ENCODE data around the gene ECEL1. TPM values are rescaled to one million over a fixed set of nuclear protein-coding genes. Genes with fewer than 3 reads are reported as not detected.
"Not testable (repeated sequence)": the region's sequence is repeated elsewhere in the genome, so short reads cannot be mapped to it uniquely, and the experiment has no call there.

Gene ECEL1
- total RNA-seq, 1 donor, result not detected

- no peak overlapping the region for H3K4me3 ChIP-seq (ENCODE audit: low read depth, low read length)
- no peak for TF ChIP-seq CTCF (IDR thresholded peaks at IDR 0.05; ENCODE audit: insufficient read depth, low read length)
- DNase-seq (ENCODE audit: low read depth), result no peak
Measured at GRCh38 chr2:232434563-232435374, 52.9 kb downstream of the ECEL1 start.

GRCh38 chr2:232434091-232434490 is 53.5 kb downstream of the ECEL1 start:
- H3K4me3 ChIP-seq (ENCODE audit: low read depth, low read length), result no peak overlapping the region
- no peak for TF ChIP-seq CTCF (IDR thresholded peaks at IDR 0.05; ENCODE audit: insufficient read depth, low read length)
- no peak for DNase-seq (ENCODE audit: low read depth)

GRCh38 chr2:232433622-232434021 is 54.0 kb downstream of the ECEL1 start:
- H3K4me3 ChIP-seq (ENCODE audit: low read depth, low read length); DNase-seq (ENCODE audit: low read depth): not testable (repeated sequence)

GRCh38 chr2:232432598-232433184 is 54.9 kb downstream of the ECEL1 start:
- H3K4me3 ChIP-seq (ENCODE audit: low read depth, low read length), result no peak overlapping the region
- DNase-seq (ENCODE audit: low read depth), result no peak
- no peak for TF ChIP-seq CTCF (IDR thresholded peaks at IDR 0.05; ENCODE audit: insufficient read depth, low read length)

GRCh38 chr2:232431705-232432590 is 55.7 kb downstream of the ECEL1 start:
- no peak for TF ChIP-seq CTCF (IDR thresholded peaks at IDR 0.05; ENCODE audit: insufficient read depth, low read length)
- no peak overlapping the region for H3K4me3 ChIP-seq (ENCODE audit: low read depth, low read length)

More at GRCh38 chr2:232431705-232432590, 55.7 kb downstream of the ECEL1 start:
- DNase-seq (ENCODE audit: low read depth), result no peak

Other genes starting within 250 kb of the ECEL1 start
- gene ALPP, start 109.1 kb downstream of the ECEL1 start, total RNA-seq (ENCODE audit: low replicate concordance), result not detected in 2 replicates
- not detected in 2 replicates for gene ALPG, start 81.0 kb downstream of the ECEL1 start, total RNA-seq (ENCODE audit: low replicate concordance)
- gene ALPI, start 31.7 kb downstream of the ECEL1 start, total RNA-seq (ENCODE audit: low replicate concordance), result not detected in 2 replicates
- gene PRSS56, start 32.6 kb upstream of the ECEL1 start, total RNA-seq (ENCODE audit: low replicate concordance), result not detected in 2 replicates
- gene CHRND, start 38.3 kb upstream of the ECEL1 start, total RNA-seq (ENCODE audit: low replicate concordance), result not detected in 2 replicates
- gene CHRNG, start 51.9 kb upstream of the ECEL1 start, total RNA-seq (ENCODE audit: low replicate concordance), result not detected in 2 replicates
- 3.3 and 7.8 TPM in 2 replicates for gene TIGD1, start 62.7 kb upstream of the ECEL1 start, total RNA-seq (ENCODE audit: low replicate concordance)
- 49.1 and 72.6 TPM in 2 replicates for gene EIF4E2, start 62.9 kb upstream of the ECEL1 start, total RNA-seq (ENCODE audit: low replicate concordance)
- gene EFHD1, start 145.8 kb upstream of the ECEL1 start, total RNA-seq (ENCODE audit: low replicate concordance), result 0.45 and 0.49 TPM in 2 replicates
- gene GIGYF2, start 209.5 kb upstream of the ECEL1 start, total RNA-seq (ENCODE audit: low replicate concordance), result 58.5 and 139 TPM in 2 replicates

All from fibroblast of the aortic adventitia (primary cell).